Fibroblast of lung (primary cell): ENCODE measurements around the gene TMEM72.

Experiments used
- EZH2 ChIP-seq: IDR thresholded peaks from 2 replicates; pipeline ENCODE4 v1.5.1; 2012; ENCODE audit warnings: low read length, control low read depth, mild to moderate bottlenecking; ENCODE audit errors: missing control alignments
- TF ChIP-seq, protein P1 (sequence below), 2 donors: IDR thresholded peaks in 1 of 2; conservative IDR thresholded peaks in 1 of 2; 1 replicate in 1 of 2; 2 replicates in 1 of 2; pipeline ENCODE4 v1.5.1; 2011 to 2012; ENCODE audit warnings: low read length in 2 of 2, control low read depth in 1 of 2, inconsistent platforms in 1 of 2, low read depth in 1 of 2, mild to moderate bottlenecking in 1 of 2

- TF ChIP-seq EZH2, result no peak
- TF ChIP-seq, protein P1, sequence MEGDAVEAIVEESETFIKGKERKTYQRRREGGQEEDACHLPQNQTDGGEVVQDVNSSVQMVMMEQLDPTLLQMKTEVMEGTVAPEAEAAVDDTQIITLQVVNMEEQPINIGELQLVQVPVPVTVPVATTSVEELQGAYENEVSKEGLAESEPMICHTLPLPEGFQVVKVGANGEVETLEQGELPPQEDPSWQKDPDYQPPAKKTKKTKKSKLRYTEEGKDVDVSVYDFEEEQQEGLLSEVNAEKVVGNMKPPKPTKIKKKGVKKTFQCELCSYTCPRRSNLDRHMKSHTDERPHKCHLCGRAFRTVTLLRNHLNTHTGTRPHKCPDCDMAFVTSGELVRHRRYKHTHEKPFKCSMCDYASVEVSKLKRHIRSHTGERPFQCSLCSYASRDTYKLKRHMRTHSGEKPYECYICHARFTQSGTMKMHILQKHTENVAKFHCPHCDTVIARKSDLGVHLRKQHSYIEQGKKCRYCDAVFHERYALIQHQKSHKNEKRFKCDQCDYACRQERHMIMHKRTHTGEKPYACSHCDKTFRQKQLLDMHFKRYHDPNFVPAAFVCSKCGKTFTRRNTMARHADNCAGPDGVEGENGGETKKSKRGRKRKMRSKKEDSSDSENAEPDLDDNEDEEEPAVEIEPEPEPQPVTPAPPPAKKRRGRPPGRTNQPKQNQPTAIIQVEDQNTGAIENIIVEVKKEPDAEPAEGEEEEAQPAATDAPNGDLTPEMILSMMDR (conservative IDR thresholded peaks at IDR 0.05 in 1 of 2, IDR thresholded peaks at IDR 0.05 in 1 of 2; ENCODE audit: low read depth in 1 of 2, low read length in 2 of 2), result no peak
These were observed 38.0 kb upstream of the TMEM72 start for GRCh38 chr10:44873160-44873559.
